Measurements from ENCODE around the gene ANKS3.
A peak's percentile ranks its signal among the peaks of the same experiment; 100 is the strongest.

Gene ANKS3

GRCh38 chr16:4688674-4689045 is 45.4 kb downstream of the ANKS3 start:
- CTCF ChIA-PET, result no interaction called here
- peak overlapping the region; percentile 82; the same call in 1 of the 2 replicates for H3K27ac ChIP-seq
- no peak for DNase-seq (ENCODE audit: low spot score)
- TF ChIP-seq CTCF (conservative IDR thresholded peaks at IDR 0.05; ENCODE audit: low read depth), result no peak
- POLR2A ChIA-PET (ENCODE audit: low non-redundant PET), result no interaction called here

GRCh38 chr16:4687946-4688673 is 46.0 kb downstream of the ANKS3 start:
- POLR2A ChIA-PET (ENCODE audit: low non-redundant PET), result no interaction called here
- CTCF ChIA-PET, result no interaction called here
- H3K27ac ChIP-seq, result peak overlapping the region; percentile 82; the same call in 1 of the 2 replicates
- no peak for DNase-seq (ENCODE audit: low spot score)
- TF ChIP-seq CTCF (conservative IDR thresholded peaks at IDR 0.05; ENCODE audit: low read depth), result no peak

DNA sequence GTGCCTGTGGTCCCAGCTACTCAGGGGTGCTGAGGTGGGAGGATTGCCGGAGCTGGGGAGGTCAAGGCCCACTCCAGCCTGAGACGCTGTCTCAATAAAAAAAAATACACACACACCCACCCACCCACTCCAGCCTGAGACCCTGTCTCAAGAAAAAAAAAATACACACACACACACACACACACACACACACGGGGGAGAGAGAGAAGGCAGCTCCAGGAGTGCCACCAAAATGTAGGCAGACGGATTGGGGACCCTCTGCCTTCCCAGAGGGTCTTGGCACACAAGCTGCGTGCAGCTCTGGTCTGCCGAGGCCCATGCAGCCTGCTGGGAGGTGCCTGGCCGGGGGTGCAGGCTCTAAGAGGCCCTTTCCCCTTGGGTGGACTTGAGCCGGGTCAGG is 46.7 kb downstream of the ANKS3 start:
- ChIA-PET CTCF (no interaction called here), POLR2A (ENCODE audit: low non-redundant PET) (no interaction called here)
- DNase-seq (ENCODE audit: low spot score), result no peak
- no peak for TF ChIP-seq CTCF (conservative IDR thresholded peaks at IDR 0.05; ENCODE audit: low read depth)
- H3K27ac ChIP-seq, result peak overlapping the region; percentile 82; the same call in 1 of the 2 replicates

- DNase-seq (ENCODE audit: low spot score), result no peak
- CTCF ChIA-PET, result interaction anchor here (0.6 kb wide), 2 partner anchors 110 to 1577 kb away, joined by 3 read pairs; no protein-coding TSS in a partner anchor
- POLR2A ChIA-PET (ENCODE audit: low non-redundant PET), result no interaction called here
- no peak for TF ChIP-seq CTCF (conservative IDR thresholded peaks at IDR 0.05; ENCODE audit: low read depth)
- no peak overlapping the region for H3K27ac ChIP-seq
Measured at GRCh38 chr16:4686497-4687210, 47.4 kb downstream of the ANKS3 start.

- POLR2A ChIA-PET (ENCODE audit: low non-redundant PET), result no interaction called here
- CTCF ChIA-PET, result interaction anchor here (0.6 kb wide), 2 partner anchors 110 to 1576 kb away, joined by 3 read pairs; no protein-coding TSS in a partner anchor
Measured at GRCh38 chr16:4685776-4686496, 48.1 kb downstream of the ANKS3 start.

More at GRCh38 chr16:4685776-4686496, 48.1 kb downstream of the ANKS3 start:
- no peak for DNase-seq (ENCODE audit: low spot score)
- no peak for TF ChIP-seq CTCF (conservative IDR thresholded peaks at IDR 0.05; ENCODE audit: low read depth)
- H3K27ac ChIP-seq, result peak overlapping the region; percentile 99; the same call in 1 of the 2 replicates
